GM19324 (cell line): ENCODE measurements around the gene POFUT2.

ENCODE experiments used
- ATAC-seq: cut with Tn5 transposase; IDR thresholded peaks from one replicate; pipeline ENCODE4 v1.9.1; 2021; ENCODE audit warnings: mild to moderate bottlenecking, moderate library complexity; ENCODE audit not compliant: unreplicated experiment, low FRiP score

The POFUT2 gene

DNA sequence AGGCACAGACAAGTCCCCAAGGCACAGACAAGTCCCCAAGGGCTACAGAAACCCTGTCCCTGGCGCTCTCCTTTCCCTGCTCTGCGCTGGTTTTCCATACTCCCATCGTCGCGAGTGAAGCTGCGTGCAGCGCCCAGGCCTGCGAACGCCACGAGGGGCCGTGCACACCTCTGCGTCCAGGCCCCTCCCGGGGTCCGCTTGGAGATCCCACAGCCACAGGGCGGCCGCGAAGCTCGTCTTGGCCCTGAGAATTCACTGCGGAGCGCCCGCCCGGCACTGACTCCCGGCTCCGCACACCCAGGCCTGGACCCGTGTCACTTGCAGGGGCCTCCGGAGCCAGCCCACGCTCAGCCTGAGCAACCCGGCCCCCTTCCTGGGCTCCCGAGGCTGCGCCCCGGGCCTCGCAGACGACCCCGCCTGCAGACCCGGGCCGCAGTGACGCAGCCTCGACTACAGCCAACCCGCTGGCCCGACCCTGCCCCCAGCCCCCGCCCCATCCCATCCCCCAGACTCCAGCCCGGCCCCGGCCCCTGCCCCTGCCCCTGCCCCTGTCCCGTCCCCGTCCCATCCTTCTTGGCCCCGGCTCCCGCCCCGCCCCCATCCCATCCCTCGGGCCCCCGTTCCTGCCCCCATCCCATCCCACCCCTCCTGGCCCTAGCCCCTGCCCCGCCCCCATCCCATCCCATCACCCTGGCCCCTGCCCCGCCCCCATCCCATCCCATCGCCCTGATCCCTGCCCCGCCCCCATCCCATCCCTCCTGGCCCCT lies 841 bp downstream of the POFUT2 start:
- no peak for ATAC-seq

DNA sequence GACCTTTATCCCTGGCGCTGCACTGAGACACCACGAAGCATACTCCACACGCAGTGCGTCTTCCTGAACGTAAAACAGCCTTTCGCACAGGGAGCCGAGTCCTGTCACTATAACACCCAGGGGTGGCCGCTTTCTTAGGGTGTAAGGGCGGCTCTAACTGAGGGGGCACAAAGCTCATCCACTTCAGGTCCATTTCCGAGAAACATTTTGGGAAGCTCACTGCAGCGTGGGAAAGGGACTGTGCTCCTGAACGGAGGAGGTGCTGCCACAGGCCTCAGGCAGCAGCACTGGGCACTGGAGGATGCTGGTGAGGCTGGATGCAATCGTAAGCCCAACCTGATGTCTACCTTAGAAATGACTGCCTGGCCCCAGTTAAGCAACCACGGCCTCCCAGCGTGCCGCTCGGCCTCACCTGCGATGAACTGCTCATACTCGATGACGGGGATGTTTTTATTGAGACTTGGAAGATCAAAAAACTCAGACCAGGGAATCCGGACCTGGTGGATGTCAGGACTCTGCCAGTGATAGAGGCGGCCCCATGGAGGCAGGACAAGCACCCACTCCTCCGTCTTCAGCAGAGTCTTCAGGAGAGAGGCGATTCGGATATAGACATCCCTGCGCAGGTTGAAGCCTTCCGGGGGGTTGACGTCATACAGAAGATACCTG lies 2.3 kb downstream of the POFUT2 start:
- ATAC-seq, result no peak

DNA sequence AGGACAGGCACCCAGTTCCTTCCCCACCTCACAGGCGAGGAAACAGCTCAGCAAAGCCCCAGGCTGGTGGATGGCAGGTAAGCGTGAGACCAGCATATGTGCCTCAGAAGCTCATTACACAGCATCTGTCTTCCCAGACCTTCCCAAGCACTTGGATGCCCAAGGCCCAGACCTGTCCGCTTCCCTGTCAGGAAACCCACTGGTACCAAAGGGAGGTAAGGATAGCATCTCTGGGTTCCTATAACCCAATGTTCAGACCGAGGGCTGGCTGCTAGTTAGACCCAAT lies 3.3 kb downstream of the POFUT2 start:
- no peak for ATAC-seq

DNA sequence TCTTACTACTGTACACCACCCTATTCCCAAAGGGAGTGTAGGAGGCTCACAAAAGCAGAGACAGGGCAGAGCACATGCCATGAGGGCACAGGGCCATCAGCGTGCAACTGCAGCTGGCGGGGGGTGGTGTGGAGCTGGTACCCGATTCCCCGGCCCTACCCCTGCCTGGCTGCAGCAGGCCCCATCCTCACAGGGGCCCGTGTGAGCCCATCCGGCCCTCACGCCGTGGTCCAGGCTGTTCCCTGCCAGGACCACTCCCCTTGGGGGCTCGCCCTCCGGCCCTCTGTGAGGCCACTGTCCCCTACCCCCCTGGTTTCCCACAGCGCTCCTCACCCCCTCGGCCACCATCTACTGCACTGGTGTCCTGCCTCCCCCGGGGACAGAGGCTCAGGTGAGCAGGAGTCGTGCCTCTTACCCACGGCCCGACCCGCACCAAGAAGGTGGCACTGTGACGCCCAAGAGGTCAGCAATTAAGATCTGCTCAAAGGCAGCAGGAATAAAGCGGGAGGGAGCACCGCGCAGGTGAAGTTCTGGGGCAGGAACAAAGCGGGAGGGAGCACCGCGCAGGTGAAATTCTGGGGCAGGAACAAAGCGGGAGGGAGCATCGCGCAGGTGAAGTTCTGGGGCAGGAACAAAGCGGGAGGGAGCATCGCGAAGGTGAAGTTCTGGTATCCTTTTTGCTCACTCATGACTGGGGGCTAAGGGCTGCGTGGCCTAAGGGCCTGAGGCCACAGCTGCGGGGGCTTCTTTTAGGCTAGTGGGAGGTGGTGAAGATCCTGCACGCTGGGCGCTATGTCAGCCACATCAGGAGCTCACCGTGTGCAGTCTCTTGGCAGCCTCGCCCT lies 3.9 kb downstream of the POFUT2 start:
- no peak for ATAC-seq

DNA sequence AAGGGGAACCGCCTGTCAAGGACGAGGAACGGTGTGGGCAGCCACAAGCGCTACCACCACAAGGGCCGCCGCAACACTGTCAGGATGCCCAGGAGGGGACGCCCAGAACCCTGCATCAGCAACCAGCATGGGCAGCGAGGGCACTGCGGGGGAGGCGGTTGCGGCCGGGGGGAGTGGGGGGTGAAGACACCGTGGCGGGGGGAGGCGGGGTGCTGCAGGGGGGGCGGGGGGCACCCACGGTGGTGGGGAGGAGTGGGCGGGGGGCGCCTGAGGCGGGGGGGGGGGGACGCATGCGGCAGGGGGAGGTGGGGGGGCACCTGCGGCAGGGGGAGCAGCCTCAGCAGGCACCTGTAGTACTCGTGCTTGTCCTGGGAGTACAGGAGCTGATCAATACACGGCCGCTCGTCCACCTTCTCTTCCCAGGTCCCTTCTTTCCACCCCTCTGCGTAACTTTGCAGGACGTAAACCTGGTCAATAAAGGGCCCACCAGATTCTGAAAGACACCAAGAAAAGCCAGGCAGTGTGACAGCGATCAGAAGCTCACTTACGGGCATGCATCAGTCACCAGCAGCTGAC lies 4.6 kb downstream of the POFUT2 start:
- no peak for ATAC-seq

DNA sequence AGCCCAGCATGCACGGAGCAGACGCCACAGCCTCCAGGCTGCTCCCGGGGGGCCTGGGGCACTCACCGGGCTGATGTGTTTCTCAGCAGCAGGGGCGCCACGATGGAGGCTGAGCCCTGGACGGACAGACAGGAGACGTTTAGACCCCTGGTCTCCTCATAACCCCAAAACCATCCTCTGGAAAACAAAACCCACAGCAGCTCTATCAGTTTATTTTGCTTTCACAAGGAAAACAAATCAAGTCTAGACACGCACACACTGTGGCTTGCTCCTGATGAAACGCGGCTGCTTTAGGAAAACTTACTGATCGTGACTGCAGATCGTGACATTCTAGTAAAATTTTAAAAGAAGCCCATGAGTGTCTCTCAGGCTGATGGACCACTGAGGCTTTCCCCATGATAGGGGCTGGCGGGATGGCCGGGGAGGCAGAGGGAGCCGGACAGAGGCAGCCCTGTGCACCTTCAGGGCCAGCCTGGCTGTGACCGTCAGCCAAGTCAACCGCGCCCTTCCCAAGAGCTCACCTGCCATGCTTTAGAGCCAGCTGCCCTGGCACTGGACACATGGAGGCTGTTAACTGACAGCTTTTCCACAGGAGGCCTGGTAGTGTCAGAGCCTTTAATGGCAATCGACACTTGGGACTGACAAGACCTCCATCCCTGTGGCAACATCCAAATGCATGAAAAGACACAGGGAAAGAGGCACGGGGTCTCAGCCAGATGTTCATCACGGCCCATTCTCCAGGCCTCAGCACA lies 5.2 kb downstream of the POFUT2 start:
- no peak for ATAC-seq

DNA sequence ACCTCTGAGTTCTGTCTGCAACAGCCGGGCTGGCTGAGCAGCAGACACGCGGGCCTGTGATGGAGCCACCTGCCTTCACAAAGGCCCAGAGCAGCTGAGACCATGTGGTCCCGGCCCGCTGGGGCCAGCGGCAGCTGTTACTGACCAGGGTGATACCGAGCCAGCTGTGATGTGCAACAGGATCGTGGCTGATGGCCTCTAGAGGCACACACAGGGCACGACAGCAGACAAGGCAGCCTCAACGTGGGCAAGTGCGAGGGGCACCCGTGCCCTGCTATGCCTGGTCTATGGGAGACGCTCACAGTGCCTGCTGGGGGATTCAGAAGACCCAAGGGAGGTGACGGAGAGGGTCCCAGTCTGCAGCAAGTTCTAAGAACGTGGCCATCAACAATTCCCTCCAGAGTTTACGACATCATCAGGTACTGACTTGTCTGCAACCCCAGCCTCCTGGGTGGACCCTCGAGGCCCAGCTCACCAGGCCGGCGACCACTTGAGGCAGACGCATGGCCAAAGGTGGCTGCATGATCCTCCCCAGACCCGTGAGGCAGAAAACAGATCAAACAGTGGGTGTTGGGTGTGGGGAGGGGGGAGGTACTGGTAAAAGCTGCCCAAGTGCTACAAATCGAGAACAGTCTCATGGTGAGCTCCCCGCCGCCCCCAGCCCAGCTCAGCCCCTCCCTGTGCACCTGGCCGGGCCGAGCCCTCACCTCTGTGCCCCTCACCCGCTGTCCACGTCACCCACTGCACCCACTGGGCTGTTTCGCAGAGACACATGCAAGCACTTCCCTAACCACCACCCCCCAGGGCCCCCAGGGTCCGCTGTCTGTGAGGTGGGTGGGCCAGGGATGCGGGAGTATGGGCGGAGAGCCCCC lies 6.0 kb downstream of the POFUT2 start:
- no peak for ATAC-seq

DNA sequence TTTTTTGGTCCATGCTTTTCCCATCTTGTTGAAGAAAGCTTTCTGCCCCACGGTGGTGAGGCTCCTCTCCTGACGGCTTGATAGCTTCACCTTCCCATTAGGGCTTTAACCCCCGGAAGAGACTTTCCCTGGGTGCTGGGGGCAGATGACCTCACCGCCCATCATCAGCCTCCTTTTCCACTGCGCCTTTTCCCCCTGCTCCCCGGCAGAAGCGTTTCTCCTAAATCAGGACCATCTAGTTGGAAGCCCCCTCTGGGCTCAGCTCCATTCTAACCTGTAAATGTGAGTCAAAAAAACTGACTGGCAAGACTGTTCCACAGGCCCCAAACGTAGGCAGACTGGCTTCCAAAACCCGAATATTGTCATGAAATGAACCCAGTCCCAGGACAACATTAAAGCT lies 6.7 kb downstream of the POFUT2 start:
- no peak for ATAC-seq

DNA sequence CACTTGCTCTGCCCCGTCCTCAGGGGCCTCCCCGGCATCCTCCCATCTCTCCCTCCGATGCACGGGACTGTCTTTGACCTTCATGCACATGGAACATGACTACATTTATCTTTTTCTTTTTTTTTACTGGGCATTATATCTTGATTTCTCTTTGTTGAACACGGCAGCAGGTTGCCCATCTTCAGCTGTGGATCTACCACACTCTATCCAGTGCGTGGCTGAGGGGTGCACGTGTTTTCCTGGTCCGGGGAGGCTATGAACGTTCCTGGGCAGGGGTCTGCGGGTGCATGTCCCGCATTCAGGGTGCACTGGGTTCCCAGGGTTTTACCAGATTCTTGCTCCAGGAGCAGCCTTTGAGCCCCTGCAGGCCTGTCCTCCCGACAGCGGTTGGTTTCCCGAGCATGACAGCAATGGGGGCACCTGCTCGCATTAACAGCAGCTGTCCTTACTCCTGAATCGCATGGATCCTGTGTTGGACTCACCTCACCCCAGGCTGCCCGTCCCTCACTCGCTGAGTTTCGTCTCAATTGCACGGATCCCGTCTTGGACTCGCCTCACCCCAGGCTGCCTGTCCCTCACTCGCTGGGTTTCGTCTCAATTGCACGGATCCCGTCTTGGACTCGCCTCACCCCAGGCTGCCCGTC lies 7.4 kb downstream of the POFUT2 start:
- no peak for ATAC-seq

DNA sequence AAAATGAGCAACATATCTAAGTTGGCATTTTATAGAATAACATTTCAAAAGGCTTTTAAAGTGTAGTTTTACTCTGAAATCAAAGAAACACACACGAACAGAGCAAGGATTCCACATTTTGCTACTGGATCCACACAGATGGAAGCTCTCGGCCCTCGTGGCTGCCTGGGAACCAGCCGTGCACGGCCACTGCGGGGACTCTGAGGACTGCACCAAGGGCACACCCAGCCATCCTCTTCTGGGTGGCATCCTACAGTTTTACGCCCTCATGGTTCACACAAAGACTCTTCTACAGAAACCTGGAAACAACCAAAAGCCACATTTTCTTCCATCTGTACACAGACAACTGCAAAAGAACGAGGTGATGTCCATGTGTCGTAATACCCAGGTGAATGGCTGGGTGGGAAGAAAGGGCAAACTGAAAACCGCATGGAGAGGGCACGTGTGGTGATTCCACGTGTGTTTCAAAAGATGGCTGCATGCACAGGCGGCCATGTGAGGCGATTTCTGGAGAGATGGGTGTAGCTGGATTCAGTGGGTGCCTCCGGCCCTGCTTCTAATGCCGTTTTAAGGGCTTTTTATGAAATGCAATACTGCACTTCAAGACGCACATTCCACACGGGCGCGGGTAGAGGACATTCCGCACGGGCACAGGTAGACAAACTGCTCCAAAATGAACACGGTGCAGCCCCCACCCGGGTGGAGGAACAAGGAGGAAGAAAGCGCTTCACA lies 8.1 kb downstream of the POFUT2 start:
- no peak for ATAC-seq

DNA sequence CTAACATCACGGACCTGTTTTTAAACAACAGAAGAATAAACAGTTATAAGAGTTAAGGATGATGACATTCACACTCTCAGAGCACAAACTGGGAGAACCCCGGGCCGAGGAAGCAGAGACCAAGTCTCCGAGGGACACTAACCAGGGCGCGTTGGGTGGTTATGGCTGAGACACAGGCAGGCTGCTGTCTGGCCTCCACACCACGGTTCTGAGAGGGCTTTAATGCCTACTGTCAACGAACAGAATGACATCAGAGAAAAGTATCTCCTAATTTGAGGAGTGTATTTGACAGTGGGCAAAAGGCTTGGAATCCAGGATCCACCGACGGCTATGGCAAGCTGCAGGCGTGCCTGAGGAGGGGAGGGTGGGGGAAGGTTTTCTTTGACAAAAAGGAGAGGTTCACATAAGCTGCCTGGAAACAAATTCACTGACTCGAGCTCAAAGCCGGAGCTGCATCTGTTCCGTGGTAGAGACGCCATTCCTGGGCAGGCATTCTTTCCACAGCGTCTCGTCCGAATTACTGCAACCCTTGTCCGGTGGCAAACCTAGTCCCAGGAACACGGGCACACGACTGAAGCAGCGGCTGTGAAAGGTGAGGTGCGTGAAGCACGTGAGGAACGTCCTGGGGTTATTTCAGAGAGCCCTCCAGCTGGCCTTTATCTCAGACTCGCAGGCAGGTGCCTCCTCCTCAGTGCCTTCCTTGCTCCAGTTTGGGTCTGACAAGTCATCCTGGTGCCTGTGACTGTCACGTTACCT lies 9.4 kb downstream of the POFUT2 start:
- no peak for ATAC-seq

DNA sequence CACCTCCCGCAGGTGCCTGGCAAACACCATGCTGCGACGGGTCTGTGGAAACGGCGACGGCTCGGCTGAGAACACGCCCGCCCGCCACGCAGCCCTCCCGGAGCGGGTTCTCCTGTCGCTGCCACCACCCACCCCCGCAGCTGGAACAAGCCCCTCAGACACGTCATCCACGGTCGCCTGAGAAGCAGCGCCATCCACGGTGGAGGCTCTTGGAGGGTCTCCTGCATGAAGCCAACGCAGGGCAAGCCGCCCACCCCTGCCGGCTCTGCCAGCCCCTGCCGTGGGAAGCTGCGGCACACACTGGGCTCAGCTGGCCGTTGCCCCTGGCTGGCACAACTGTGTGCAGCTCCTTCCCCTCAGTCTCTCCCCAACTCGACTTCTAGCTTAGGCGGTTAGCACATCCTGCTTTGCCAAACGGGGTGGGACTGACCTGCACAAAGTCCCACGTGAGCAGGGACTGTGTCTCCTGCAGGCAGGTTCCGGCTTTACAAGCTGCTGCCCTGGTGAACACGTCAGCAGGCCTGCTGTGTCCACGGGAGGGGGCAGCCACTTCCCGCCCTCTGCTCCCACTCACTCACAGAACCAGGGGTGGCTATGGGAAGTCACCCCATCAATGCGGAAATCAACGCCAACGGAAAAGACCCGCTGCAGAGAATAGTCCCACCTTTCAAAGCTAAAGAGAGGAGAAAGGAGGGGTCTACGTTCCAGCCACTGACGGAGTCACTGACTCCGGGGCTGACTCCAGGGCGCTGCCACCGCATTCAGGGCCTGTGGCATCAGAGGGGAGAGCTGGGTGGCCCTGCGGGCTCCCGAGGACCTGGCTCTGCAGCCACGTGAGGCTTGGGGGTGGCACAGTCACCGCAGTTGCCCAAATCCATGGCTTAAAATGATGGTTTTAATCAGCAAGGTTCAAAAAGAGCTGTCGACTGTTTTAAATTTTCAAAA lies 10.3 kb downstream of the POFUT2 start:
- ATAC-seq, result no peak

DNA sequence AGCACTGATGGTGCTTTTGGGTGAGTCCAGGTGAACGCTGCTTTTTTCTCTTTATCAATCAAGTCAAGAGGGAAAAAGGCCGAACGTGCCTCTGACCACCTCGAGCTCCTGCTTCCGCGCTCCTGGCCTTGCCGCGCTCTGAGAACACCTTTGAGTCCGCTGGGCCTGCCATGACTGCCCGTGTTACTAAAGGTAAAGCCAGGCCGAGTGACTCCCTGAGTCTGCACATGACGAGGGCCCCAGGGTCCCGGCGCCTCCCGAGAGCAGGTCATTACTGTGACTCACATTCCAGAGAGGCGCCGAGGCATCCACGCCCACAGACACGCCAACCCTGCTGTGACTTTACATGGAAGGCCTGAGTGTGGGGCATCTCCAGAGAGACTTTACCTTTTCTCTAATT lies 11.1 kb downstream of the POFUT2 start:
- no peak for ATAC-seq

DNA sequence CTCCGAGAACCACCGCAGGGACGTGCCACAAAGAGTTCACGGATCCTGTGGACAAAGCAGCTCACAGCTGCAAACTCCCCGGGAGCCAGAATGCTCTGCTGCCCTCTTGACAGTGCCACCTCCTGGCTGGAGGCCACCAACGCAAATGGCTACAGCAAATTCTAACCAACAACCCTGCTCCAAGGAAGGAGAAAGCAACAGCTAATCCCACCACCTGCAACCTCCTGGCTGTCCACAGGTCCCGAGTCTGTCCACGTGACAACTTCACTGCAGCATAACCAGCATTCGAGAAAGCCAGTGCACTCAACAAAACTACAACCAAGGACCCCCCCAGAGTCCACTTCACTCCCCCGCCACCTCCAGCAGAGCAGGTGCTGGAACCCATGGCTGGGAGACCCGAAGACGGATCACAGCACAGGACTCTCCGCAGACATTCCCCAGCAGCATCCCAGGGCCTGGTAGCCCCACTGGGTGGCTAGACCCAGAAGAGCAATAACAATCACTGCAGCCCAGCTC lies 17.3 kb downstream of the POFUT2 start:
- ATAC-seq, result no peak

DNA sequence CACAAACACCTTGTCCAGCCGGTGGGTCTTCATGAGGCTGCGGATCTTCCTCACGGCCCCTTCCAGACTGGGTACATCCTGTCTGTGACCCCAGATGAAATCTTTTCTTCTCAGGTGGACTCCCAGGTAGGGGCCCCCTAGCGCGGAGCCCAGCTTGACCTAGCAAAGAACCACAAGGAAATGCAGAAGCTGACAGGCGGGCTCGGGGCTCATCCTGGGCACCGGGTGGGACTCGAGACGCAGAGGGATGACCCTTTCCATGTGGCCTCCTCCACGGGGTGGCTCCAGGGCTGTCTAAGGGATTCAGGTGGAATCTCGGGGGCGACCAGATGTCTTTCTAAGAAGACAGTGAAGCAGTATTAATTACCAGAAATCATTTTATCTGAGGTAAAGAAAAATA lies 17.8 kb downstream of the POFUT2 start:
- ATAC-seq, result no peak

DNA sequence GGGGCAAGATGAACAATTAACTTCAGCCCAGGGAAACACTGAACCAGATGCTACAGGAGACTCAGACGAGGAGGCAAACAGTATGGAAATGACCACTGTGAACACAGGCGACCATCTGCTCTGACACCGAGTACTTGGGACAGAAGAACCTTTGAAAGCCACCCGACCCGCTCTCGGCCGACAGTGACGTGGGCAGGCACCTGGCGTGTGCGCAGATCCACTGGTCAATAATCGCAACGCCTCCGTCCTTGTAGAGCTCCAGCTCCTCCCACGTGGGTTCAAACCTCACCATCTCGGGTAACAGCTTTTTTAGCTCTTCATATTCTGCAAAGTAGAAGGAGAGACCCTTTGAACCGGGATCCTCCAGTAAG lies 20.3 kb downstream of the POFUT2 start:
- ATAC-seq, result no peak
